Measurements from ENCODE around the gene UNKL.

DNA sequence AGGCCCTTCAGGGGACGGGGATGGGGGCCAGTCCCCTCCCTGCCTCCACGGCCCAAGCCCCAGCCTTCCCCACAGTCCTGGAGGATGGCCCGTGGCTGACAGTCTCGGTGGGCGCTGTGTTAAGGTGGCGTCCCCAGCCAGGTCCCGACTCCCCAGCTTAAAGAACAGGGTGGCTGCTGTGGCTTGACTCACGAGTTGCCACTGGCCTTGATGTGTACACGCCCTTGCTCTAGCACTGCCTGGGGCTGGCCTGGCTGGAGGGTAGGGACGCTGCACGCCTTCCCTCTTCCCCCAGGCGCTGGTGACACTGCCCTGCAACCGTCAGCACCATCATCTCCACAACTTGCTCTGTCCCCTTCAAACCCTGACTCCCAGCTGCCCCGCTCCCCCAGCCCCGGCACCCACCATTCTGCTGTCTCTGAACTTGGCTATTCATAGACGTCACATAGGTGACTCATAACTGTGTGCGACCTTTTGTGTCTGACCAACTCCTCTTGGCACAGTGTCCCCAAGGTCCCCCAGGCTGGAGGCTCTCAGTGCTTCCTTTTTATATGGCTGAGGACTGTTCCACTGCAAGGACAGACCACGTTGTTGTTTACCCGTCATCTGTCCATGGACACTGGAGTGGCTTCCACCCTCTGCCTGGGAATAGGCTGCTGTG lies 56.5 kb downstream of the UNKL start:
- TF ChIP-seq, protein P1, sequence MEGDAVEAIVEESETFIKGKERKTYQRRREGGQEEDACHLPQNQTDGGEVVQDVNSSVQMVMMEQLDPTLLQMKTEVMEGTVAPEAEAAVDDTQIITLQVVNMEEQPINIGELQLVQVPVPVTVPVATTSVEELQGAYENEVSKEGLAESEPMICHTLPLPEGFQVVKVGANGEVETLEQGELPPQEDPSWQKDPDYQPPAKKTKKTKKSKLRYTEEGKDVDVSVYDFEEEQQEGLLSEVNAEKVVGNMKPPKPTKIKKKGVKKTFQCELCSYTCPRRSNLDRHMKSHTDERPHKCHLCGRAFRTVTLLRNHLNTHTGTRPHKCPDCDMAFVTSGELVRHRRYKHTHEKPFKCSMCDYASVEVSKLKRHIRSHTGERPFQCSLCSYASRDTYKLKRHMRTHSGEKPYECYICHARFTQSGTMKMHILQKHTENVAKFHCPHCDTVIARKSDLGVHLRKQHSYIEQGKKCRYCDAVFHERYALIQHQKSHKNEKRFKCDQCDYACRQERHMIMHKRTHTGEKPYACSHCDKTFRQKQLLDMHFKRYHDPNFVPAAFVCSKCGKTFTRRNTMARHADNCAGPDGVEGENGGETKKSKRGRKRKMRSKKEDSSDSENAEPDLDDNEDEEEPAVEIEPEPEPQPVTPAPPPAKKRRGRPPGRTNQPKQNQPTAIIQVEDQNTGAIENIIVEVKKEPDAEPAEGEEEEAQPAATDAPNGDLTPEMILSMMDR (IDR thresholded peaks at IDR 0.05) = no peak
- TF ChIP-seq POLR2A (IDR thresholded peaks at IDR 0.05) = no peak
